Smooth muscle cell of the umbilical artery (primary cell): ENCODE data around the gene VIPAS39. TPM values are rescaled to one million over a fixed set of nuclear protein-coding genes. Genes with fewer than 3 reads are reported as not detected.

Source experiments
- total RNA-seq: library from RNA; depleted of rRNA; stranded (reverse); fragments of >200 nt; gene quantifications from 2 replicates; pipeline ENCODE4 v1.2.3, GENCODE V29; 2014

VIPAS39 gene
- 25.3 and 30.0 TPM in 2 replicates for total RNA-seq

DNA sequence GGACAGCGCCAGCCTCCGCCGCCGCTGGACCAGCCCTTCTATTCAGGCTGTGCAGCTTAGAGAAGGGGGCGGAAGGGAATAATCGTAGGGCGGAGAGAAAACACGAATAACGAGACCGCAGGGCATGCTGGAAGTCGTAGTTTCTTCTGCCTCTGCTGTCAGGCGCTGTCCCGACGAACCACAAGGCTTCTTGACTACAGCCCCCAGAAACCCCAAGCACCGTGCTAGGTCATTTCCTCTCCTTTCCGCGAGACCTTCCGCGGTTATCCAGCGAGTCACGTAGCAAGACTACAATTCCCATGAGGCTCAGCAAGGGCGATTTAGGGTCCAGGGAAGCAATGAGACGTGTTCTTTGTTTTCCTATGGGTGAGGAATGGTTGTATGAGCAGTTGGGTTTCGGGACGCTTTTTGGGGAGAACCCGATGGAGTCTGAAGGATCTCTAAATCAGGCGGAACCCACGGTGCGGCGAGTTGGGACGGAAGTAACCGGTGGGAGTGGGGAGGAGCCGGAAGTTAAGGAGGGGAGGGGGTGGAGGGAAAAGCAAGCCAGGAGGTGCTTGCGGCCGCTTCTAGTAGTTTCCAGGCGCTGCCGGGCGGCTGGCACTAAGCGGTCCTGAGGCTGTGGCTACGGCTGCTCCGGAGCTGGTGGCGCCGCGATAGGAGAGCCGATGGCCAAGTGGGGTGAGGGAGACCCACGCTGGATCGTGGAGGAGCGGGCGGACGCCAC lies at the start of gene VIPAS39, which contains the start of gene AHSA1:
VIPAS39 (minus strand) TSS at position 80 of the 727 bp plus-strand sequence. CDS start 3,499 bp downstream, outside the sequence.
AHSA1 (plus strand) TSS at position 572 of the 727 bp plus-strand sequence; CDS start at position 669, 97 bp downstream.

DNA sequence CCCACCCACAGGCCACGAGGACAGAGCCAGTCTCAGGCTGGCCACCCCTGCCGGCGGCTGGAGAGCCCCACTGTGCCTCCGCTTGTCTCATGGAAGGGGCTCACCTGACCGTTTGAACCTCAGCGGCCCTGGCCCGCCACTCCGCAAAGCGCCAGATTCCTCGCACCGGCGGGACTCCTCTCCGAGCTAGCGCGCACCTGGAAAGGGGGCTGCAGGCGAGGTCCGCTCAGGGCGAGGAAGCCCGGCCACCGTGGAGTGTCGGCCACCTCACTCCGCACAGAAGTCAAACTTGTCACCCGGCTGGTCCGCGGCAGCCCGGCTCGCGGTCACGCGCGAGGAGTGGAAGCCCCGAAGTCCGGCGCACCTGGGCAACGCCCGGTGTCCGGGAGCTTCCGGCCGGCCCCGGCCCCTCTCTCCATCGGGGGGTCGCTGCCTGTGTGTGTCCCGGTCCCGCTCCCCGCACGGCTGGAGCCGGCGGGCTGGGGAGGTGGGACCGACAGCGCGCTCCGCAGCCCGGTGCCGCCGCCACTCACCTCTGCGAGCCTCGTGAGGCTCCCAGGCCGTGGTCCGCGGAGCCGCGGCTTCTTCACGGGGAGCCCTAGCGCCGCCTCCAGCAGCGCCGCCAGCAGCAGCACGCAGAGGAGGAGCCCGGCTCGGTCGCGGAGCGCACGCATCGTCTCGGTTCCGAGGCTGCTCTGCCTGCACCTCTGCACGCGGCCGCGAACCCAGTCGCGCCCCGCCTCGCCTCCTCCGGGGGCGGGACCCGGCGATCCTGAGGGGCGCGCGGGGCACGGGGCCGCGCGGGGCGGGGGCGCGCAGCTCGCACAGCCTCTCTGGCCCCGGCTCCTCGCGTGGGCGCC lies 40.9 kb upstream of the VIPAS39 start, which contains the start of gene ISM2:
ISM2 (minus strand) TSS at position 697 of the 860 bp plus-strand sequence; CDS start at position 674, 23 bp downstream.

DNA sequence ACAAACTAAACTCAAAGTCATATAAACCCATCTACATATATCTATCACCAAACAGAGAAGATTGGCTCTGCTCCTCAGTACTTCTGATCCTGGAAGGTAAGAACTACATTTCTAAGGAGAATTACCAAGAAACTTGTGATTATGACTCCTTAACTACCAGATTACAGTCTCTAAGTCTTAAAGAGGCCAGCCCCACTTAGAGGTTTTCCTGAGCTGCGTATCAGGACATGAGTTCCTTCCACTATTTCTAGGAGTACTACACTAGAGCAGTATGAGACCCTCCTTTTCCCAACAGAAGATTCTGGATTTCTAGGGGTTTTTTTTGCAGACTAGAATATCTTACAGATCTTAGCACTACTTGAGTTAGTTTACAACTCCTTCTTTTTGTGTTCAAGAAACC lies 34.0 kb downstream of the VIPAS39 start, which contains the start of gene NOXRED1:
NOXRED1 (minus strand) TSS at position 101 of the 400 bp plus-strand sequence. CDS start 634 bp downstream, outside the sequence.

DNA sequence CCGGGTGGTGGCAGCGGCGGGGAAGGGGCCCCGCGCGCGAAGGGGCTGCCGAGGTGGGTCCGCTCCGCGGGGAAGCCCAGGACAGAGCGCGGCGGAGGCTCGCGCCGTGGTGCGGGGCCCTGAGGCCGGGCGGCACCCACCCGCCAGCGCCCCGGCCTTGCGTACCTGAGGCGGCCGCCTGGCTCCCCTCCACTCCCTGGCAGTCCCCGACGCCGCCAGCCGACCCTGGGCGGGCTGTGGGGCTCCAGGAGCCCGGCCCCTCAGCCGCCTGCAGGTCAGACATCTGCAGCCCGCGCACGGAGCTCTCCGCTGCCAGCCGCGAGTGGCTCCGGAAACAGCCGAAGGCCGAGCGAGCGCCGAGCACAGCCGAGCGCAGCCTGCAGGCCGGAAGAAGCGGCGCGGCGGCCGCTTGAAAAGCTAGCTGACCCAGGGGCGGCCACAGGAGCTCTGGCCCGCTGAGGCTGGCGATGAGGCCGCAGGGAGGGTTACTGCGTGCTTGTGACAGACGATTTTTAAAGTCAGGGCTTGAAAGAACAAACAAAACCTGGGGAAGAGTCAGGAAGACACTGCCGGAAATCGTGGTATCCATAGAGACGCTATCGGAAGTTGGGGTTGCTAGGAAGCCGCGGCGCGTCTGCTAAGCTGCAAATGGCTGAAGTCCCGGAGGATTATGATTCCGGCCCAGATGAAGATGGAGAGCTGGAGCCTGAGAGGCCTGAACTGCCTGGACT lies 80.5 kb downstream of the VIPAS39 start, which contains the start of the genes SAMD15 and TMED8:
SAMD15 (plus strand) TSS at position 609 of the 731 bp plus-strand sequence; CDS start at position 649, 40 bp downstream.
TMED8 (minus strand) TSS at position 324 of the 731 bp plus-strand sequence; CDS start at position 283, 41 bp downstream.

Other genes starting within 250 kb of the VIPAS39 start
- gene NGB, start 186.4 kb downstream of the VIPAS39 start, total RNA-seq: not detected in 2 replicates
- gene POMT2, start 136.7 kb downstream of the VIPAS39 start, total RNA-seq: 13.7 and 18.9 TPM in 2 replicates
- 14.2 and 20.8 TPM in 2 replicates for gene GSTZ1, start 136.6 kb downstream of the VIPAS39 start, total RNA-seq
- gene TMED8, start 80.5 kb downstream of the VIPAS39 start, total RNA-seq: 13.7 and 14.3 TPM in 2 replicates
- 0.88 and 1.8 TPM in 2 replicates for gene SAMD15, start 80.2 kb downstream of the VIPAS39 start, total RNA-seq
- gene NOXRED1, start 34.1 kb downstream of the VIPAS39 start, total RNA-seq: 0.55 TPM in 1 of 2 replicates, not detected in the other
- 125 and 199 TPM in 2 replicates for gene AHSA1, start 492 bp upstream of the VIPAS39 start, total RNA-seq
- 0.14 and 0.89 TPM in 2 replicates for gene ISM2, start 41.2 kb upstream of the VIPAS39 start, total RNA-seq
- 39.8 and 81.9 TPM in 2 replicates for gene SPTLC2, start 159.0 kb upstream of the VIPAS39 start, total RNA-seq